Measurements from ENCODE around the gene GABPB1.

DNA sequence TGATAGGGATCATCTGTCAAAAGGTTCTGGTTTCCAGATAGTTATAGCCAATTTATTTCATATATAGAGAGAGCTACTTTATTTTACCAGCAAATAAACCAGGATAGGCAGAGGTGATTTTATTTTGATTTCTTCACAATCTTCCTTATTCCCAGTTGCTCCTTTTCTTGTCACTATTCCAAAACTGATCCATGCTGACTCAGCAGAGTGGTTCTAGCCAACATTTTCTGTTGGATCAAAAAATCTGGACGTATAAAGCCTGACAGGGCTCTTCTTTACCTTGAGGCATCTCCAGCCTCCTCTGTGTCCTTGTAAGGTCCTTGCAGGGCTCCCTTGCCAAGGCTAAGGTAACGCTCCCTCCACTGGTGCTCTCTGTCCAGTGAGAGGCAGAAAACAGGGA, 105.3 kb downstream of the GABPB1 start:
- TF ChIP-seq, protein P1, sequence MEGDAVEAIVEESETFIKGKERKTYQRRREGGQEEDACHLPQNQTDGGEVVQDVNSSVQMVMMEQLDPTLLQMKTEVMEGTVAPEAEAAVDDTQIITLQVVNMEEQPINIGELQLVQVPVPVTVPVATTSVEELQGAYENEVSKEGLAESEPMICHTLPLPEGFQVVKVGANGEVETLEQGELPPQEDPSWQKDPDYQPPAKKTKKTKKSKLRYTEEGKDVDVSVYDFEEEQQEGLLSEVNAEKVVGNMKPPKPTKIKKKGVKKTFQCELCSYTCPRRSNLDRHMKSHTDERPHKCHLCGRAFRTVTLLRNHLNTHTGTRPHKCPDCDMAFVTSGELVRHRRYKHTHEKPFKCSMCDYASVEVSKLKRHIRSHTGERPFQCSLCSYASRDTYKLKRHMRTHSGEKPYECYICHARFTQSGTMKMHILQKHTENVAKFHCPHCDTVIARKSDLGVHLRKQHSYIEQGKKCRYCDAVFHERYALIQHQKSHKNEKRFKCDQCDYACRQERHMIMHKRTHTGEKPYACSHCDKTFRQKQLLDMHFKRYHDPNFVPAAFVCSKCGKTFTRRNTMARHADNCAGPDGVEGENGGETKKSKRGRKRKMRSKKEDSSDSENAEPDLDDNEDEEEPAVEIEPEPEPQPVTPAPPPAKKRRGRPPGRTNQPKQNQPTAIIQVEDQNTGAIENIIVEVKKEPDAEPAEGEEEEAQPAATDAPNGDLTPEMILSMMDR (IDR thresholded peaks at IDR 0.05; ENCODE audit: low read depth, low read length), result no peak
- TF ChIP-seq EZH2phosphoT487 (IDR thresholded peaks at IDR 0.05; ENCODE audit: low read depth), result no peak

Data from OCI-LY3 (cell line).